Suppressor macrophage (primary cell): ENCODE measurements around the gene KDM8.

Experiments used
- DNase-seq, 4 experiments: peaks; one replicate each; pipeline ENCODE4 v3.0.0-alpha.2; 2020 to 2022
- total RNA-seq, 17 experiments: gene quantifications; one replicate each; lab custom pipeline; 2026; ENCODE audit warnings: mixed read lengths in 6 of 17, inconsistent platforms in 3 of 17; lab: John Stamatoyannopoulos, UW

KDM8 gene
- total RNA-seq: 1.3 to 7.3 (median 4.0) reads per million in 17 experiments

GRCh38 chr16:27203507-27204311, at the start of gene KDM8:
TSS of gene KDM8 (plus strand) at chr16:27203526. CDS start at chr16:27210124, 6,598 bp downstream.
- peak; percentile 100 for DNase-seq

- DNase-seq: peak; percentile 48 to 80 (median 67)
These were observed 48.4 kb upstream of the KDM8 start for GRCh38 chr16:27154705-27155521.

- DNase-seq: no peak
These were observed 46.7 kb upstream of the KDM8 start for GRCh38 chr16:27156579-27156978.

- no peak for DNase-seq
These were observed 41.9 kb upstream of the KDM8 start for GRCh38 chr16:27161398-27161797.

GRCh38 chr16:27164352-27164751, 39.0 kb upstream of the KDM8 start:
- no peak for DNase-seq

- DNase-seq: no peak
These were observed 37.8 kb upstream of the KDM8 start for GRCh38 chr16:27165576-27165975.

- no peak for DNase-seq
These were observed 34.5 kb upstream of the KDM8 start for GRCh38 chr16:27168790-27169189.

- peak in 3 of 4 experiments; percentile 40 to 51 (median 42) for DNase-seq
These were observed 33.7 kb upstream of the KDM8 start for GRCh38 chr16:27169511-27170071.

- no peak for DNase-seq
These were observed 31.7 kb upstream of the KDM8 start for GRCh38 chr16:27171584-27171983.

- DNase-seq: no peak
These were observed 29.3 kb upstream of the KDM8 start for GRCh38 chr16:27174007-27174406.

GRCh38 chr16:27174798-27175197, 28.5 kb upstream of the KDM8 start:
- DNase-seq: no peak

GRCh38 chr16:27175888-27176287, 27.4 kb upstream of the KDM8 start:
- no peak for DNase-seq

- DNase-seq: peak in 1 of 4 experiments; percentile 38
These were observed 26.1 kb upstream of the KDM8 start for GRCh38 chr16:27177031-27177774.

- DNase-seq: peak; percentile 89 to 94 (median 94)
These were observed 23.7 kb upstream of the KDM8 start for GRCh38 chr16:27179500-27180072.

- DNase-seq: no peak
These were observed 22.1 kb upstream of the KDM8 start for GRCh38 chr16:27181019-27181790.

GRCh38 chr16:27182906-27183405, 20.4 kb upstream of the KDM8 start:
- DNase-seq: no peak

GRCh38 chr16:27185776-27186130, 17.6 kb upstream of the KDM8 start:
- peak in 2 of 4 experiments; percentile 12 to 13 for DNase-seq

- DNase-seq: no peak
These were observed 14.7 kb upstream of the KDM8 start for GRCh38 chr16:27188633-27189032.

GRCh38 chr16:27189335-27189972, 13.9 kb upstream of the KDM8 start:
- no peak for DNase-seq

- DNase-seq: no peak
These were observed 12.9 kb upstream of the KDM8 start for GRCh38 chr16:27190316-27190871.
